GM21423 (cell line): ENCODE measurements around the gene EYS.
"Not testable (repeated sequence)": the region's sequence is repeated elsewhere in the genome, so short reads cannot be mapped to it uniquely, and the experiment has no call there.

Source experiments
- ATAC-seq: cut with Tn5 transposase; IDR thresholded peaks from one replicate; pipeline ENCODE4 v1.9.1; 2021; ENCODE audit warnings: mild to moderate bottlenecking, moderate library complexity; ENCODE audit not compliant: unreplicated experiment

The EYS gene

DNA sequence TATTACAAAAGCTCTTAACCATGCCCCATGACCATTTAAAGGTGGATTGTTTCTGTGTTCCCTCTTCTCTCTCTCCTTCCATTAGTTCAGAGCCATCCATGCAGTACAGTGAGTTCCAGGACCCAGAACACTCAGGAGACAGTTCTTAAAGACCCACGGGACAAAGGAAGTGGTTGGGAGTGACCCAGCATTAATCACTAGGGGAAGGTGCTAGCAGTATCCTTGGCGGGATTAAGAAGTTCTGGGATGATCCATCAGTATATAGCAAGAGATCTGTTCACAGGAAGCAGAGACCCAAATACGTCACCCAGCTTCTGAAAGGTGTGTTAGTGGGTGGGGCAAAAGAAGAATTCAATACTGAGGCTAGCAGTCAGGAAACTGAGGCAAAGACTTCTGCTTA lies 1917.3 kb downstream of the EYS start:
- ATAC-seq: no peak

DNA sequence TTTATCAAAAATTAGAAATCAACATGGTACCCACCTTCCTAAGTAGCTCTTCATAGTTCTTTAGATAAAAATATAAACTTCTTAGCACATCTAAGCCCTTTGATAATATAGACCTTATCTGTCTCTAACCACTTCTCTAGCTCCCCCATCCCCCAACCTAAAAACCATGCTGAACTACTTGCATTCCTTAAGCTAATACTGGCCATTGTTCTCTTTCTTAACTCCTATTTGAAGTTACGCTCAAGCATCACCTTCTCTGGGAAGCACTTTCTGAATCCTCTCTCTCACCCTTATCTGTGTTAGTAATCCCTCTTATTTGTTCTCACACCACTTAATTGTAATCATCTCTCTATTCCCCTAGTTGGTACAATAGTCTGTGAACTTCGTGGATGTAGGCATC lies 1918.5 kb downstream of the EYS start:
- ATAC-seq: no peak

DNA sequence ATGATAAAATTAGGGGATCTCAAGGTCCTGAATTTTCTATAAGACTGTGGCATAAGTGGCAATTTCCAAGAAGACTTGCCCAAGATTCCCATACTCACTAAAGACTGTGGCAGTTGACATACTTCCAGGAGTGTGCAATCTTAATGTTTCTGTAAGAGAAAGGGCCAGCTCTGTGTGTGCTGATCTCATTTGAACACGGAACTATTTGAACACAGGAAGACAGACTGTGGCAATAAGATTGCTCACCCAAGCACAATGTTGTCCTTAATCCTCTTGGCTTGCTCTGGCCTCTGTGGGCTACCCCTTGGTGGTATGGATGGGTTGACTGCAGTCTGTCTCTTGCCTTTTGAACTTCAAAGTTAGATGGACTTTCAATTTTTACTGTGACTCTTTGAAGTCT lies 1920.0 kb downstream of the EYS start:
- no peak for ATAC-seq

DNA sequence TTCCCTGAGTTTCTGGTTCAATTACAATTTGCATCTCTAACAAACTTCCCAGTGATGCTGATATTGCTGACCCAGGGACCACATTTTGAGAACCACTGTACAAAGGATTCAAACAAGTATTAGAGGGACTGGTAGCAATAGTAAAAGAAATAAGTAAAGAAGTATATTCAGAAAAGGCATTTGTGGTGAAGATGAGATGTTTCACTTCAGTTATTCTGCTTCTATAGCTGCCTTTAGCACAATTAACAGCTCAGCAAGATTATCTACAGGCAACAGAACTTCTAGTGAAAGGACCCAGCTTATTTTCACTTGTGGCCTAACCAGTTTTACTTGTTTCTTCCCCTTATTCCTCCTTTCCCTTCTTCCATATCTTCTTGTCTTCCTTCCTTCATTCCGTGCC lies 1922.0 kb downstream of the EYS start:
- ATAC-seq: no peak

DNA sequence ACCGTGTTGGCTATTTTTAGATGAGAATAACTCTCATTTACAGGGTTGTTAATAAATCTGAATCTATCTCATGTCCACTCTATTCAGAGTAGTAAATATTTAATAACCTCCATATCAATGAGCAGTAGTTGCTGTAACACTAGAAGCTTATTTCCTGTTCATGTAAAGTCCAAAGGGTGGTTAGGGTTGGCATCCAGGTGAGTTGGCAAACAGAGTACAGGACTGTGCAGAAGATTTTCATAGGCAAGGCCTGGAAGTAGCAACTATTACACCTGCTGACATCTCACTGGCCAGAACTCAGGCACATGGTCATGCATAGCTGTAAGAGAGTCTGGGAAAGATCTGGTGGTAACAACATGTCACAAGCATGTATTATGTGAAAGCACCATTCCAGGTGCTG lies 1923.9 kb downstream of the EYS start:
- ATAC-seq: no peak

DNA sequence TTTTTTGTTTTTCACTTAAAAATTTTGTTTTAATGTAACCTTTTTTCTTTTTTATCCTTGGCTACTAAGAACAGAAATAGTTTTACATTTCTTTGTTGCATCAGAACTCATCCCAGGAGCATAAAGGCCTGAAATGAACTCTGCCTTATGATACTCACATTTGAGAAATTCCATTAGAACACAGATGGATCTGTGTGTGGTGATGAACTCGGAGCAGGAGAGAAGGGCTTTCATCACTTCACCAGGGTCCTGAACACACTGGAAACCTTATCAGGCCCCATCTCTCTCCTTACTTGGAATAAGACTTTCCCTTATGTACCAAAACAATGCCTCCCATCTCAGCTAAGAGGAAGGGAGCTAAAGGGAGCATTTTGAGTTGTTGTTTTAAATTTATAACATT lies 1932.1 kb downstream of the EYS start:
- ATAC-seq: no peak

DNA sequence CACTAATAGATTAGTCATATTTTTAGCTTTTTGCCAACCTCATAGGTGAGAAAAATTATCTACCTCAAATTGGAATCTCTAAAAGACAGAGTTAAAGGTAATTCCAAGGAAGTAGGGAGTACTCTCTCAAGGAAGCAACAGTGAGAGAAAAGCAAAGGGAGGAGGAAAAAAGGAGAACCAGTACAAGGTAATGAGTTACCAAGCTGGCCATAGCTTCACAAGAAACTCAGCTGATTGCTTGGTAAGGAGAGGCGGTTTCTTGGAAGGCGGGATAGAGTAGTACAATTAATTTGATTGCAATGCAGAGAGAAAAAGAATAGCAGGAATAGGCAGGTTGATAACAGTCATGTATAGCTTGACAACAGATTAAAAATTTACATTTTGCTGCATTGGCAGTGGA lies 1933.8 kb downstream of the EYS start:
- no peak for ATAC-seq

DNA sequence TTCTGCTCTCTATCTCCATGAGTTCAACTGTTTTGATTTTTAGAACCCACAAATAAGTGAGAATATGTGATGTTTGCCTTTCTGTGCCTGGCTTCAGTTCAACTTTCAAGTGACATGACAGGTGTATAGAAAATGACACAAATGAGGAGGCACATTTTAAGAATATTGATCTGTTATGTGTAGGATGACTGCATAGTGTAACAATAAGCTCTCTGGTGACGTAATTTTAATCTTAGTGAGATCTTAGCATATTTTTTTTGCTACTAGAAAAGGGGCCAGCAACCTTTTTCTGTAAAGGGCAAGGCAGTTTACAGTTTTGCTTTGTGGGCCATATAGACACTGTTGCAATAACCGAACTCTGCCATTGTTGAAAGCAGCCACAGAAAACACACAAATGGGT lies 1941.2 kb downstream of the EYS start:
- ATAC-seq: no peak

DNA sequence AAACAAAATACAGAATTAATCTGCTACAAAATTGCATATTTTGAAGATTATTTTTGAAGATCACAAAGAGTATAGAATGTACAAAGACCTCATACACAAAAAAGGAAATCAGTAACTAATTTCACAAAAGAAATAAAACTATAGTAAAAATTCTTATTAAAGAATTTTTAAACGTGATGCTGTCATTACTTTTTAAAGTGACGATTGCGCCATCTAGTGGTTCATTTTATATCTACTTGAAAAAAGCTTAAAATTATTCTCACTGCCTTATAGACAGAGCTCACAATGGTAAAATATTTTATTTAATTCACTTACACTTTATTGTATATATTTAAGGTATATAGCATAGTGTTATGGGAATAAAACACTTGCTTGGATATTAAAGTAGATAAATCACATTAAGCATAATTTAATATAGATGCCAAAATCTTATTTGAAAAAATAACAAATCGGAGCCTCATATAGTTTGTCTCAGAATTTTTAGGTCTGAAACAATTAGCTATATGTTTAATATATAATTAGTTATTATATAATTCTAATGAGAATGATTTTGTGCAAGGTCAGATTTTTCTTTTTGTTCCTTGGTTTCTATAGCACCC lies 1942.6 kb downstream of the EYS start:
- no peak for ATAC-seq

DNA sequence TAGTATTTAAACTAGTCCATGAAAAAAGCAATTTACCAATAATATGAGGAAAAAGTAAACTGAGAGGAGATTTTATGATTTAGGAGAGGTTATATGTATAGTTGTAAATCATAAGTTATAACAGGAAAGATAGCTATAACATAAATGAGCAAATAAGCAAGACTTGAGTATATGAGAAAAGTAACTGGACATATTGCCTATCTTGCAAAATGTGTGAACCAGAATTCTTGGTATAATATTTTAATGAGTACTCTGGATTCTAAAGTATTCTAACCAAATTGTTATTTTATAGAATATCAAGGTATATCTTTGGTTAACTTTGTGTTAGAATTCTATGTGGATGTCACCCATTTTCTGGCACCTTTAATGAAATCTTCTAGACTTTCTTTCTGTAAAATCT lies 1946.8 kb downstream of the EYS start:
- ATAC-seq: no peak

DNA sequence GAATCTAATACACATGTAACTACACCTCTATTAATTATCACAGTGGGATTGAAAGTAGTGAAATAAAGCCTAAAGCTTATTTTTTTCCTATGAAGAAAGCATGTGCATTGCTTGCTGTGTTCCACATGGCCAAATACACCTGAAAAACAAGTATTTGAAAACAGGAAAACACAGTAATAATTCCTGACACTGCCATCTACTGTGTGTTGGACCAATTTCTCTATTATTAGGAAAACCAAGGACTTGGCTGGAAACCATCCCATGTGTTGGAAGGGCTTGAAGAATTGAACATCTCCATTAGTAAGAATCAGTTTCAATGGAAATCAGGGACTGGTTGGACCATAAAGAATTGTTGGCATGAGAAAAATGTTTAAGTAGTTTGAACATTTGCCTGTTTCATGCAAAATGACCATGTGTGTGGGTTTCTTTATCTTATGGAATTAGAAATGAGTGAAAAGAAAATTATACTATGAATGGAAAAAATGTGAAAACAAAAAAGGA lies 1947.4 kb downstream of the EYS start:
- no peak for ATAC-seq

DNA sequence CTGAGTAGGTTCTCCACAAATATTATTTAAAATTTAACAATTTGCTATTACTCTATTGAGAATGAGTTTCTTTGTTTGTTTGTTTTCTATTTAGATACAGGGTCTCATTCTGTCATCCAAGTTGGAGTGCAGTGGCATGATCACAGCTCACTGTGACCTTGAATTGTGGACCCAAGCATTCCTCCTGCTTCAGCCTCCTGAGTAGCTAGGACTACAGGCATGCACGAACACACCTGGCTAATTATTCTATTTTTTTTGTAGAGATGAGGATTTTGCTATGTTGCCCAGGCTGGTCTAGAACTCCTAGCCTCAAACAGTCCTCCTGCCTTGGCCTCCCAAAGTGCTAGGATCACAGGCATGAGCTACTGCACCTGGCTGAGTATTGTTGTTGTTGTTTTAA lies 1949.2 kb downstream of the EYS start:
- no peak for ATAC-seq

DNA sequence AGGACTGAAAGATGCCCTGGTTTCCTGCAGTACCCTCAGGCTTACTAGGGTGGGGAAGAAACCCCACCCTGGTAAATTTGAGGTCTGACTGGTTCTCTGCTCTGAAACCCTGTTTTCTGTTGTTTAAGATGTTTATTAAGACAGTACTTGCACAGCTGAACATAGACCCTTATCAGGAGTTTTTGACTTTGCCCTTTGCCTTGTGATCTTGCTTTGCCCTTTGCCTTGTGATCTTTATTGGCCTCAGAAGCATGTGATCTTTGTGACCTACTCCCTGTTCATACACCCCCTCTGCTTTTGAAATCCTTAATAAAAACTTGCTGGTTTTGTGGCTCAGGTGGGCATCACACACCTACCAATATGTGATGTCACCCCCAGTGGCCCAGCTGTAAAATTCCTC lies 1949.8 kb downstream of the EYS start:
- ATAC-seq: not testable (repeated sequence)

DNA sequence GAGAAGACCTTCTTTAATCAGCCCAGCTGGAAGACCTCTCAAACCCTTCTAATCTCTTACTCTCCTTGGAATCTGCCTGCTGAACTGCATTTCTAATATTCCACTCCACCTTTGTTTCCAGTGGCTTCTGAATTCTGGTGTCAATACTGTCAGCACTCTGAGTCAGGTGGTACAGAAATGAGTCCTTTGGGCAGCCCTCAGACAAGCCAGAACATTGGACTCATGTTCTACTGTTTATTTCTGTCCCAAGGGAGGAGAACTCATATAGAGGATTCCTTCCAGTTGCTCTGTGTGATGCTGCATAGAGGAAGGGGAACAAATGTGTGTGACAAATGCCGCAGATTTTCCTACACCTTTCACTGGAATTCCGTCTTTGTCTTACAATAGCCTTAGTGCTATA lies 1956.6 kb downstream of the EYS start:
- ATAC-seq: no peak

DNA sequence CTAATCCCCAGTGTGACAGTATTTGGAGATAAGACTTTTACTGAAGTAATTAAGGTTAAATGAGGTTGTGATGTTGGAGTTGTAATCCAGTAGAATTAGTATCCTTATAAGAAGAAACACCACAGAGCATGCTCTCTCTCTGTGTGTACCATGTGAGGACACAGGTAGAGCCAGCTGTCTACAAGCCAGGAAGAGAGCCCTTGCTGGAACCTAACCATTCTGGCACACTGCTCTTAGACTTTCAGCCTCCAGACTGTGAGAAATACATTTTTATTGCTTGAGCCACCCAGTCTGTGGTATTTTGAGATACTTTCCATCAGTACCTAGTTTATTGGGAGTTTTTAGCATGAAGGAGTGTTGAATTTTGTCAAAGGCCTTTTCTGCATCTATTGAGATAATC lies 1961.2 kb downstream of the EYS start:
- ATAC-seq: no peak

DNA sequence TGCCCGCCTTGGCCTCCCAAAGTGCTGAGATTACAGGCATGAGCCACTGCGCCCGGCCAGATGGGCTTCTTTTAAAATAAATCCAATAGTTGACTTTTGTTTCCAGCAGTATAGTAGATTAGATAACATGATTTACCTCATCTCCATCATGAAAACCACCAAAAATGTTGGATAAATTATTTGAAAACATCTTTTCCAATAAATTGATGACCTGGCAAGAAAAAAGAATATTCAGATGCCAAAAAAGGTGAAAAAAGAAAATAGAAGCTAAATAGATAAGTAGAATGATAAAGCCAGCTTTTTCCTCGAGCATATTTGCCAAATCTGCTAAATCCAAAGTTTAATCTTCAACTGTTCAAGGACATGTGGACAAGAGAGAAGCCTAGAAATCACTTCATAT lies 1962.2 kb downstream of the EYS start:
- no peak for ATAC-seq

DNA sequence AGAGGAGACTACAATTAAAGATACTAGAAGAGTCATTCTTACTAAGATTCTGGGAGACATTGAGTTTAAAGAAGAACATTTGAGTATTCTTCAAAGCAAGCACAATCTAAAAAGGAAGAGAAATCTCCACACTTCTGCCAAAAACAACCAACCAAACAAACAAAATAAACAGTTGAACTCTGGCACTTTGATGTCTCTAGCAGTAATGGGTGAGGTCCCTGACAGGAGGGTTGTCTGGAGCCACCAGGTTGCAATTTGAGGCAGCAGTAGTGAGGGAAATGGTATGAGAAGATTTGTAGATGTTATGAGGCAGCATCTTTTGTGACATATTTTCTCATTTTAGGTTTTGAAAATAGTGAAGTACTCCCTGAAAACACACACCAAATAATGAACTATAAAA lies 1963.3 kb downstream of the EYS start:
- no peak for ATAC-seq

DNA sequence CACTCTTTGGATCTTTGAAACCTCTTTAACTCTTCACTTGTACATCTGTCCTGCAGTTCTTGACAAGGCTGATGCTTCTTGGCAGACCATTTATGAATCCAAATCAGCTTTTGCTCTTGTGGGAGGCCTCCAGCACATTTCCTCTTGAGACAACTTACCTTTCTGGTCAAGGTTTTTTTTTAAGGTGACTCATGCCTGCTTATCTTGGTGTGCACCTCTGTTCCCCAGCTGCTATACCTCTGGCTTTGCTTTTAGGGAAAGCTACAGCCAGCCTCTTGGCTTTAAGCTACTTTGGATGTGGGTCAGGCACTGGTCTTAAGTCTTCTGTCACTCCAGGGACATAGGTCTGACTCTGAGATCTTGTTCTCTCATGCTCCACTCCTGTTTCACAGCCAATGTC lies 1965.0 kb downstream of the EYS start:
- ATAC-seq: no peak

DNA sequence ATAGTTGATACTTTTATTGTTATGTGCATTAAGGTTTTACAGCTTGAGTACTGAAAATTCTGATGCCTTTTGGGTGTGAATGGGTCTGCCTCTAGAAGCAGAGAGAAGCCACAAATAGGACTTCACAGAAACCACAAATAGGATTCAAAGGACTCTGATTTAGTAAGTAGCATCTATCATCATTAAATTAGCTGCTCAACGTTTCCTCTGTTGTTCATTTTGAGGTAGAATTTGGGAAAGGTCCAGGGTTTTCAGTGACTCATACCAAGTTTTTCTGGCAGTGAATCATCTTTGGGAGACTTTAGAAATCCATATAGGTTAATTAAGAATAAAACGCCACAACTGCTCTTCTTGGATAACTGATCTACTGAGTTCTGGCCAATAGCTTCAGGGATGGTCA lies 1966.3 kb downstream of the EYS start:
- ATAC-seq: no peak

DNA sequence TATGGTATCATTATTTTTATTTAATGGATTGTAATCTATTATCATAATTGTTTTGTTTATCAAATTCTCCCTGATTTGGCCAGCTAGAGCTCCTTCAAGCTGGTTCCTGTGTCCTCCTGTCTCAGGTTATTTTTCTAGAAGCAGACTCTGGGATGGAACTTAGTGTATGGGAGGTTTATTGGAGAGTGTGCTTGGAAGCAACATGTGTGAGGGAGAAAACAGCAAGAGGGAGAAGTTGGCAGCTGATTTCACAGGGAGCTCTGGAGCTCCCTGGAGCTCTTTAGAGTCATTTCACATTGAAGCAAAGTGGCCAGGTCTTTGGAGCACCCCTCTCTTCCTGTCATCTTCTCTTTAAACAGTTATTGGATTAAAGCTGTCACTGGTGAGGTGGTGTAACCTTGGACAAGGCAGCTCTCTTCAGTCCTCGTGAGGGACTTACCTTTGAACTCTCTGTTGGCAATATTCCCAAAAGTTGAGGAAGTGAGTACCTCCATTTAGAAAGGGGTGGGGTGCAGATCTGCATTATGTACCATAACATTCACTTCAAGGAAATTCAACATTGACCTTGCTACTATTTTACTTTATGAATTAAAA lies 1967.8 kb downstream of the EYS start:
- no peak for ATAC-seq

DNA sequence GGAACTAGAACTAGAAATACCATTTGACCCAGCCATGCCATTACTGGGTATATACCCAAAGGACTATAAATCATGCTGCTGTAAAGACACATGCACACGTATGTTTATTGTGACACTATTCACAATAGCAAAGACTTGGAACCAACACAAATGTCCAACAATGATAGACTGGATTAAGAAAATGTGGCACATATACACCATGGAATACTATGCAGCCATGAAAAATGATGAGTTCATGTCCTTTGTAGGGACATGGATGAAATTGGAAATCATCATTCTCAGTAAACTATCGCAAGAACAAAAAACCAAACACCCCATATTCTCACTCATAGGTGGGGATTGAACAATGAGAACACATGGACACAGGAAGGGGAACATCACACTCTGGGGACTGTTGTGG lies 1968.8 kb downstream of the EYS start:
- ATAC-seq: not testable (repeated sequence)

DNA sequence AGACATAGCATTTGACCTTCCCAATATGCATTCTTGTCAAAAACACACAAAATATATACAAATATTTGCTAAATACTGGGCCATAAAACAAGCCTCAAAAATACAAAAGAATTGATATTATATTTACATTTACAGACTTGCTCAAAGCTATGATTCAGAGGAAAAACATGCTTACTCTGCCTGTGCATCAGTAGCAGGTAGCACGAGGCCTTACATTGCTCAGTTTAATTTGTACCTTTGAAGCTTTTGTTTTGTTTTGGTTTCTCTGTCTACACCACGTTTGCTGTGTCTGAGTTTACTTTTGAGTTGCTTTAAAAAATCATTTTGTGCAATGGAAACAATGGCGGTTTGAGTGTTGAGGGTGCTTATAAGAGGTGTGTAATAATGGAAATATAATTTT lies 1972.1 kb downstream of the EYS start:
- ATAC-seq: no peak

DNA sequence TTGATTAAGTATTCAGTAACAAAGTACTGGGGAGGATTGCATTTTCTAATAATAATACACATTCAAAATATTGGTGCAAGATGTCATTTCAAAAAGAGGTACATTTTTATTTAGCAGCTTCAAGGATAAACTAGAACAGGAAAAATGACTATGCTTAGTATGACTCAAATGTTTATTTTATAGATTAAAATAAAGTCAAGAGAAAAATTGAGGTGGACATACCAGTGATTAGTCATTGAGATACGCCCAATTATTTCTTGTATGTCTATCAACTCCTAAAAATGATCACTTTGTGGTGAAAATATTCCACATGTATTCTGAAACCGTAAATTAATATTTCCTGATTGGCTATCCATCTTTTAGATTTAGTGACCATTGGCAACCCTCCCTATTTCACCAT lies 1974.7 kb downstream of the EYS start:
- ATAC-seq: no peak
